Measurements from ENCODE around the gene CDS1. TPM values are rescaled to one million over a fixed set of nuclear protein-coding genes. Genes with fewer than 3 reads are reported as not detected.

CDS1 gene
- total RNA-seq, 2 experiments from 2014 or later: 0.89 to 1.3 TPM

GRCh38 chr4:84632092-84632491 lies 49.2 kb downstream of the CDS1 start:
- H3K4me3 Mint-ChIP-seq: no peak overlapping the region
- POLR2A ChIA-PET: no interaction called here
- no peak overlapping the region for H3K27ac Mint-ChIP-seq
- H3K4me1 Mint-ChIP-seq (ENCODE audit: low read depth): no peaks in the 10 kb centered on the region
- CTCF ChIA-PET: interaction anchor here (1.0 to 1.5 kb wide), 2 partner anchors 21 to 126 kb away, joined by 3 read pairs; no protein-coding TSS in a partner anchor
- intact Hi-C loops (cut with DNase I, micrococcal nuclease): no loop called here
- no peak for TF ChIP-seq CTCF (IDR thresholded peaks at IDR 0.05)
- H3K9me3 ChIP-seq (ENCODE audit: control insufficient read depth in 1 of 2, insufficient read depth in 1 of 2, low read length in 2 of 2): no peaks in the 10 kb centered on the region
- H3K4me1 ChIP-seq (ENCODE audit: insufficient read depth, low read length): no peaks in the 10 kb centered on the region
- no peaks in the 10 kb centered on the region for H3K27me3 ChIP-seq (ENCODE audit: control insufficient read depth in 1 of 2, insufficient read depth in 2 of 2, low read length in 2 of 2)
- DNase-seq (no peak), ATAC-seq (ENCODE audit: poor library complexity) (no peak)
- no peaks in the 10 kb centered on the region for H3K36me3 Mint-ChIP-seq (ENCODE audit: low read depth)
- H3K27me3 Mint-ChIP-seq: no peaks in the 10 kb centered on the region
- H3K36me3 ChIP-seq (ENCODE audit: insufficient read depth, low read length): no peaks in the 10 kb centered on the region
- no peaks in the 10 kb centered on the region for H3K9me3 Mint-ChIP-seq
- H3K27ac ChIP-seq (ENCODE audit: low read depth in 1 of 2, low read length in 2 of 2): no peak overlapping the region
- H3K4me3 ChIP-seq (ENCODE audit: low read length): no peak overlapping the region

- no peak overlapping the region for H3K4me3 Mint-ChIP-seq
- no peaks in the 10 kb centered on the region for H3K9me3 ChIP-seq (ENCODE audit: control insufficient read depth in 1 of 2, insufficient read depth in 1 of 2, low read length in 2 of 2)
- intact Hi-C loops (cut with DNase I, micrococcal nuclease): no loop called here
- H3K36me3 Mint-ChIP-seq (ENCODE audit: low read depth): no peaks in the 10 kb centered on the region
- no peaks in the 10 kb centered on the region for H3K36me3 ChIP-seq (ENCODE audit: insufficient read depth, low read length)
- H3K4me3 ChIP-seq (ENCODE audit: low read length): no peak overlapping the region
- ChIA-PET POLR2A (no interaction called here), CTCF (interaction anchor here (1.0 kb wide), 1 partner anchor 12 kb away, joined by 3 read pairs; no protein-coding TSS in a partner anchor)
- no peak for ATAC-seq (ENCODE audit: poor library complexity)
- no peak overlapping the region for H3K27ac ChIP-seq (ENCODE audit: low read depth in 1 of 2, low read length in 2 of 2)
- DNase-seq: no peak
- no peak for TF ChIP-seq CTCF (IDR thresholded peaks at IDR 0.05)
- H3K9me3 Mint-ChIP-seq: no peaks in the 10 kb centered on the region
- no peak overlapping the region for H3K27ac Mint-ChIP-seq
- H3K4me1 Mint-ChIP-seq (ENCODE audit: low read depth): no peaks in the 10 kb centered on the region
- no peaks in the 10 kb centered on the region for H3K27me3 Mint-ChIP-seq
- H3K4me1 ChIP-seq (ENCODE audit: insufficient read depth, low read length): no peaks in the 10 kb centered on the region
- H3K27me3 ChIP-seq (ENCODE audit: control insufficient read depth in 1 of 2, insufficient read depth in 2 of 2, low read length in 2 of 2): no peaks in the 10 kb centered on the region
These were observed 52.0 kb downstream of the CDS1 start for GRCh38 chr4:84634961-84635360.

- Mint-ChIP-seq H3K9me3 (no peaks in the 10 kb centered on the region), H3K27ac (no peak overlapping the region), H3K4me1 (ENCODE audit: low read depth) (no peaks in the 10 kb centered on the region), H3K4me3 (no peak overlapping the region), H3K27me3 (no peaks in the 10 kb centered on the region), H3K36me3 (ENCODE audit: low read depth) (no peaks in the 10 kb centered on the region)
- POLR2A ChIA-PET: no interaction called here
- intact Hi-C loops (cut with DNase I, micrococcal nuclease): no loop called here
- no peak overlapping the region for H3K4me3 ChIP-seq (ENCODE audit: low read length)
- no peaks in the 10 kb centered on the region for H3K9me3 ChIP-seq (ENCODE audit: control insufficient read depth in 1 of 2, insufficient read depth in 1 of 2, low read length in 2 of 2)
- TF ChIP-seq CTCF (IDR thresholded peaks at IDR 0.05): no peak
- H3K27me3 ChIP-seq (ENCODE audit: control insufficient read depth in 1 of 2, insufficient read depth in 2 of 2, low read length in 2 of 2): no peaks in the 10 kb centered on the region
- DNase-seq: no peak
- ATAC-seq (ENCODE audit: poor library complexity): no peak
- no peak overlapping the region for H3K27ac ChIP-seq (ENCODE audit: low read depth in 1 of 2, low read length in 2 of 2)
- H3K4me1 ChIP-seq (ENCODE audit: insufficient read depth, low read length): no peaks in the 10 kb centered on the region
- CTCF ChIA-PET: no interaction called here
- H3K36me3 ChIP-seq (ENCODE audit: insufficient read depth, low read length): no peaks in the 10 kb centered on the region
These were observed 55.2 kb downstream of the CDS1 start for GRCh38 chr4:84638092-84638491.
